DND-41 (cell line): Measurements from ENCODE around the gene SLC12A7.

ENCODE experiments used
- EZH2 ChIP-seq: IDR thresholded peaks from 3 replicates; pipeline ENCODE4 v1.6.1; 2012; ENCODE audit warnings: borderline replicate concordance, low read depth, mild to moderate bottlenecking, moderate library complexity, low read length, inconsistent platforms; ENCODE audit not compliant: severe bottlenecking
- TF ChIP-seq, protein P1 (sequence below): IDR thresholded peaks from 2 replicates; pipeline ENCODE4 v1.5.1; 2012; ENCODE audit warnings: borderline replicate concordance, low read length, moderate library complexity, mild to moderate bottlenecking; ENCODE audit not compliant: poor library complexity, severe bottlenecking; ENCODE audit errors: extremely low read depth

- TF ChIP-seq, protein P1, sequence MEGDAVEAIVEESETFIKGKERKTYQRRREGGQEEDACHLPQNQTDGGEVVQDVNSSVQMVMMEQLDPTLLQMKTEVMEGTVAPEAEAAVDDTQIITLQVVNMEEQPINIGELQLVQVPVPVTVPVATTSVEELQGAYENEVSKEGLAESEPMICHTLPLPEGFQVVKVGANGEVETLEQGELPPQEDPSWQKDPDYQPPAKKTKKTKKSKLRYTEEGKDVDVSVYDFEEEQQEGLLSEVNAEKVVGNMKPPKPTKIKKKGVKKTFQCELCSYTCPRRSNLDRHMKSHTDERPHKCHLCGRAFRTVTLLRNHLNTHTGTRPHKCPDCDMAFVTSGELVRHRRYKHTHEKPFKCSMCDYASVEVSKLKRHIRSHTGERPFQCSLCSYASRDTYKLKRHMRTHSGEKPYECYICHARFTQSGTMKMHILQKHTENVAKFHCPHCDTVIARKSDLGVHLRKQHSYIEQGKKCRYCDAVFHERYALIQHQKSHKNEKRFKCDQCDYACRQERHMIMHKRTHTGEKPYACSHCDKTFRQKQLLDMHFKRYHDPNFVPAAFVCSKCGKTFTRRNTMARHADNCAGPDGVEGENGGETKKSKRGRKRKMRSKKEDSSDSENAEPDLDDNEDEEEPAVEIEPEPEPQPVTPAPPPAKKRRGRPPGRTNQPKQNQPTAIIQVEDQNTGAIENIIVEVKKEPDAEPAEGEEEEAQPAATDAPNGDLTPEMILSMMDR = no peak
- TF ChIP-seq EZH2 = no peak
Observed at GRCh38 chr5:1029282-1029944, 82.5 kb downstream of the SLC12A7 start.
